Stimulated activated CD8-positive, alpha-beta memory T cell treated with anti-CD3 and anti-CD28 coated beads, Interleukin-7, amount 100 ng/mL, for 24 hours (primary cell): ENCODE results near the gene TRIP10.
A peak's percentile ranks its signal among the peaks of the same experiment; 100 is the strongest.
"Not testable (repeated sequence)": the region's sequence is repeated elsewhere in the genome, so short reads cannot be mapped to it uniquely, and the experiment has no call there.

Experiments used
- DNase-seq: peaks from one replicate; pipeline ENCODE4 v3.0.0-alpha.2; 2020; ENCODE audit warnings: low read depth

Gene TRIP10

DNA sequence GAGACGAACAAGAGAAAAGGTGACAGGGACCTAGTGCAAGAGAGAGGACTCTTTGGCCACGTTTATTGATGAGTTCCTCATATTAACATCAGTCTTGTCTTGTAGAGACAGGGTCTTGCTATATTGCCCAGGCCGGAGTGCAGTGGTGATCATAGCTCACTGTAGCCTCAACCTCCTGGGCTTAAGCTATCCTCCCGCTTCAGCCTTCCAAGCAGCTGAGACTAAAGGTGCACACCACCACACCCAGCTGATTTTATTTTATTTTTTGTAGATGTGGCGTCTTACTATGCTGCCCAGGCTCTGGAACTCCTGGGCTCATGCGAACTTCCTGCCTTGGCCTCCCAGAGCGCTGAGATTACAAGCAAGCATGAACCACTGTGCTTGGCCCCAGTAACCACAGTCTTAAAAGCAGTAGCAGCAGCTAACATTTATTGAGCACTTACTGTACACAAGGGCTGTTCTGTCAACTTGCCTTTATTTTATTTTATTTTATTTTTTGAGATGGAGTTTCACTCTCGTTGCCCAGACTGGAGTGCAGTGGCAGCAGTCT, 28.8 kb downstream of the TRIP10 start:
- no peak for DNase-seq

DNA sequence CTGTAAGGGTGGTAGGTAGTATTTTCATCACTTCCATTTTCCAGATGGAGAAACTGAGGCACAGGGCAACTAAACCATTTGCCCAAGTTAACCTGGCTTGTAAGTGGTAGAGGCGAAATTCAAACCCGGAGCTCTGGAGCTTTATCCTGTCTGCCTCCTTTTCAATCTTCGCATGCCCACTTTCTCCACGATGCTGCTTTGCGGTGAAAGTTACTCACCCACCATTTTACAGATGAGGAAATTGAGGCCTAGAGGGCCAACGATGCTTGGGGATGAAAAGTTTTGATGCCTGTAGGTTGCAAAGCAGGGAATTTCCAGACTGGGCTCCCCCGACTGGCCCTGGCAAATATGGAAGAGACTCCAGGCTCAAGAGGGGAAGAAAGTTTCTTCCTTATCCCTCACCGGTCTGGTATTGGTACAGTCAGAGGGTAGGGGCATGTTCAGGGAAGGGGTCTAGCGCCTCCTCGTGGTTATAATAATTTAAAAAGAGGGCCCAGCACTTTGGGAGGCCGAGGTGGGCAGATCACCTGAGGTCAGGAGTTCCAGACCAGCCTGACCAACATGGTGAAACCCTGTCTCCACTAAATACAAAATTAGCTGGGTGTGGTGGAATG, 29.6 kb downstream of the TRIP10 start:
- DNase-seq, result no peak

DNA sequence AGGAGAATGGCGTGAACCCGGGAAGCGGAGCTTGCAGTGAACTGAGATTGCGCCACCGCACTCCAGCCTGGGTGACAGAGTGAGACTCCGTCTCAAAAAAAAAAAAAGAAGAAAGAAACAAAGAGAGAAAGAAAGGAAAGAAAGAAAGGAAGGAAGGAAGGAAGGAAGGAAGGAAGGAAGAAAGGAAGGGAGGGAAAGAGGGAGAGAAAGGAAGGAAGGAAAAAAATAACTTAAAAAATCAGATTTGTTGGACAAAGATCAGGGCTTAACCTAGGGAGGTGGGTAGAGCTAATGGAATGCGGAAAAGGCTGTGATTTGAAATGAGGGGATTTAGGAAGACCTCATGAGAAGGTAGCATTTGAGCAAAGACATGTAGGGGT, 32.2 kb downstream of the TRIP10 start:
- not testable (repeated sequence) for DNase-seq

DNA sequence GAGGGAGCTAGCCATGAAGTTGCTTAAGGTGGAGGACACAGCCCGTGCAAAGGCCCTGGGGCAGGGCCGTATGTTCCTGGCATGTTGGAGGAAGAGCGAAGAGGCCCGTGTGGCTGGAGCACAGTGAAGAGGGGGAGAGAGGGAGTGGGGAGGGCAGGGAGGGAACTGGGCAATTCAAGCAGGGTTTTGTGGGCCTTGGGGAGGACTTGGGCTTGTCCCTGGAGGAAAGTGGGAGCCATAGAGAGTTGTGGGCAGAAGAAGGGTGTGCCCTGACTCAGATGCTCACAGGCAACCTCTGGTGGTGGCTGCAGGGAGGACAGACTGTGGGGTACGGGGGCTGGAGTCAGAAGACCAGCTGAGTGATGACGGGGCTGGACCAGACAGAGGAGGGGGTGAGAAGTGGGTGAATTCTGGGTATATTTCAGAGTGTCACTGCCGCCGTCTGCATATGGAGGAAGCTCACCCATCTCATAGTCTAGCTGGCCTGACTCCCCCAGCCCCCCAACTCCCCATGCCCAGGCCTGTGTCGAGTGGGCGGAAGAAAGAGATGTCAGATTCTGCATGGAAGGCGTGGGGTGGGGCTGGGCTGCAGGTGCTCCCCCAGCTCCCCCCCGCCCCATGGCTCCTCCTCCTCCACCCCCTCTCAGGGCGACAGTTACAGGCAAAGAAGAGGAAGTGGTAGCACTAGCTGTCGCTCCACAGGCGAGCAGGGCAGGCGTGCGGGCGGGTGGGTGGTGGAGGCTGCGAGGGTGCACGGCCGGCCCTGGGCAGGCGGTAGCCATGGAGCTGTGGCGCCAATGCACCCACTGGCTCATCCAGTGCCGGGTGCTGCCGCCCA, 32.8 kb downstream of the TRIP10 start, which contains the start of gene VAV1:
VAV1 (plus strand) TSS at position 681 of the 838 bp plus-strand sequence; CDS start at position 781, 100 bp downstream.
- peak; percentile 63 for DNase-seq

DNA sequence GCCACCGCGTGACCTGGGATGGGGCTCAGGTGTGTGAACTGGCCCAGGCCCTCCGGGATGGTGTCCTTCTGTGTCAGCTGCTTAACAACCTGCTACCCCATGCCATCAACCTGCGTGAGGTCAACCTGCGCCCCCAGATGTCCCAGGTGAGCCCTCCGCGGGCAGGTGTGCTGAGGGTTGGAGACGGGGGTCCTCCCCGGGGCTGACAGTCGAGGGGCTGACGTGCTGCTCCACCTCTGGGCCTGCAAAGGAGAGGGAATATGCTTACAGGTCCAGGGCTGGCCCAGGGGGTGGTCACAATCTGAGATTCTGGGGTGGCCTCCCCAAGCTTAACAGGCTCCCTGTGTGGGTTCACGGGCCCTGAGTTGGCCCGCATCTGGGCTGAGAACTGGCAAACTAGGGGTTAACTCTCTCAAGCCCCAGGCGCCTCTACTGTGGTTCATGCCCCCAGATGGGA, 33.4 kb downstream of the TRIP10 start:
- DNase-seq, result no peak

DNA sequence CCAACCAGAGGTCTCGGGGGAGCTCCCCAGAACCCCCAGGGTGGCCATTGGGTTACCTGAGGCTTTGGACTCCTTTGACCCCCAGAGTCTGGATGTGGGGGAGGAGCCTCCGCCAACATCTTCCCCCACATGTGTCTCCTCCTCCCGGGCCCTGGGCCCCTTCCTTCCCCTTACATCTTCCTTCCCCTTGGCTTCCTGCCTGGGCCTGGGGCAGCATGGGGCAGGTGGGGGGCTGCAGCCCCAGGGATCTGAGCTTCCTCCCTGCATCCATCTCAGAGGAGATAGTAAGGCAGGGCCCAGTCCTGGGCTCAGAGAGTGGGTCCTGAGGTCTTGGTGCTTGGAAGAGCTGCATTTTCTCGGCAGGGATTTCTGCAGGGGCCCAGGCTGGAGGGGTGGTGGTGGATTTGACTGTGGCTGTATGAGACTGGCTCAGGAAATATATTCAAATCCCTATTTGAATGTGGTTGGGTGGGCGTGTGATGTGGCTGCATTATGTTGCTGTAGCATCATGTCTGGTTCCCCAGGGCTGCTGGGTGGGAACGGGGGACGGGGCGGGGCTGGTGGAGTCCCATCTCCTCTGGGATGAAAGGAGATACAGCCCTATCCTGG, 33.9 kb downstream of the TRIP10 start:
- no peak for DNase-seq

DNA sequence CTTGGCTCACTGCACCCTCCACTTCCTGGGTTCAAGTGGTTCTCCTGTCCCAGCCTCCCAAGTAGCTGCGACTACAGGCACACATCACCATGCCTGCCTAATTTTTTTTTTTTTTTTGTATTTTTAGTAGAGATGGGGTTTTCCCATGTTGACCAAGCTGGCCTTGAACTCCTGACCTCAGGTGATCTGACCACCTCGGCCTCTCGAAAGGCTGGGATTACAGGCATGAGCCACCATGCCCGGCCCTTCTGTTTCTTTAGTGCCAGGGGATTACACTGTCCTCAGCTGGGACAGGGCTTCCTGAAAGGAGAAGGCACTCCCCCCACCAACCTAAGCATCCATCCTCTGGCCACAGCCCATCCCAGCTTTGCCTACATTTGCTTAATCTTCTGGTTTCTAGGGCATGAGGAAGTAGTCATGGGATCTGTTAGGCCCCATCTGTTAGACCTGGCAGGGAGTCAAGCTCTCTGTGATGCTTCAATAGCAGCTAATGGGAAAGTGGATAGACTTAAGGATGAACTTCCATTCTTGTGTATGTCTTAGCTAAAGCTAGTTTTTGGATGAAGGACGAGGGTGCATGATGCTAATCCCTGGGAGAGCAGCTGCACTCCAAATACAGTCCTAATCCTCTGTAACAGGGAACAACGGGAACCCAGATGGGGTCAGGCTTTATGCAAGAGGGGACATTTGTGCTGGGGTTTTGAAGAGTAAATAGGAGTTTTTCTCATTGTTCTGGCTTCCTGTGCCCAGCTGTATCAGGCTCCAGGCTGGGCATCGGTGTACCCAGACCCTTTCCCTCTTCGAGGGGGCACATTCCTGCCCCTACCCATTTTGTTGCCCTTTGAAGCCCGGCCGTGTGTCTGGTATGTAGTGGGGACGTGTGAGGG, 35.6 kb downstream of the TRIP10 start:
- DNase-seq, result no peak

DNA sequence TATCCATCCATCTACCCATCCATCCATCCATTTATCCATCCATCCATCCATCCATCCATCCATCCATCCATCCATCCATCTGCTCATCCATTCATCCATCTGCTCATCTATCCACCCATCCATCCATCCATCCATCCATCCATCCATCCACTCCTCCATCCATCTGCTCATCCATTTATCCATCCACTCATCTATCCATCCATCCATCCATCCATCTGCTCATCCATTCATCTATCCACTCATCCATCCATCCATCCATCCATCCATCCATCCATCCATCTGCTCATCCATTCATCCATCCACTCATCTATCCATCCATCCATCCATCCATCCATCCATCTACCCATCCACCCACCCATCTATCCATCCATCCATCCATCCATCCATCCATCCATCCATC, 36.6 kb downstream of the TRIP10 start:
- not testable (repeated sequence) for DNase-seq

DNA sequence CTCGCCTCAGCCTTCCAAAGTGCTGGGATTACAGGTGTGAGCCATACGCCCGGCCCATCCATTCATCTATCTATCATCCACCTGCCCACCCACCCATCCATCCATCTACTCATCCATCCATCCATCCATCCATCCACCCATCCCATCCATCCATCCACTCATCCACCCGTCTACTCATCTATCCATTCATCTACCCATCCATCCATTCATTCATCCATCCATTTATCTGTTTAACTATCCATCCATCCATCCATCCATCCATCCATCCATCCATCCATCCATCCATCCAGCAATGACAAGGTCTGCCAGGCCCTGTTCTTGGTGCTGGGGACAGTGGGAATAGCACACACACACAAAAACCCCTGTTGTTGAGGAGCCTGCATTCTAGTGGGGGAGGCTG, 37.5 kb downstream of the TRIP10 start:
- DNase-seq, result no peak

DNA sequence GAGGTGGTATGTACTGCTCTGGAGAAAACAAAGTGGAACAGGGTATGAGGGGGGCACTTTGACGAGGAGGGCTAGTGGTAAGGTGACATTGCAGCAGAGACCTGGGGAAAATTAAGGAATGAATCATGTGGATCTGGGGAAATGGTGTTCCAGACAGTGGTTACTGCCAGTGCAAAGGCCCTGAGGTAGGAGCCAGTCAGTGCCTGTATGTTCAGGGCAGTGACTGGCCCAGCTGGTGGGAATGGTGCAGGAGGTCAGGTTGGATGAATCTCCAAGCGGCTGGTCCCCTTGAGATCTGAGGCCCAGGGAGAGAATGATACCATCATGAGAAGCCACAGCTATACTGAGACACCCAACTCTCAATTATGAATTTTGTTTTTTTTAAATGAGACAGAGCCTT, 38.0 kb downstream of the TRIP10 start:
- DNase-seq, result no peak

DNA sequence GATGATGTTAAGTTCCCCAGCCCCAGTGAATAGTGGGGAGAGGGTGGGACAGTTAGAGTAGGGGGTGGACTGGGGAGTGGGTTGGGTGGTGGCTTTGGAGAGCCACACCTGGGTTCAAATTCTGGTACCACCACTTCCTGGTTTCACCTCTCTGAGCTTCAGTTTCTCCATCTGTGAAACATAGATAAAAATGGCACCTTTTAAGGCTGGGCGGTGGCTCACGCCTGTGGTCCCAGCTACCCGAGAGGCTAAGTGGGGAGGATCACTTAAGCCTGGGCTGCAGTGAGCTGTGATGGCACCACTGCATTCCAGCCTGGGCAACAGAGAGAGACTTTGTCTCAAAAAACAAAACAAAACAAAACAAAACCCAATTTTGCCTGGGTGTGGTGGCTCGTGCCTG, 38.9 kb downstream of the TRIP10 start:
- no peak for DNase-seq

DNA sequence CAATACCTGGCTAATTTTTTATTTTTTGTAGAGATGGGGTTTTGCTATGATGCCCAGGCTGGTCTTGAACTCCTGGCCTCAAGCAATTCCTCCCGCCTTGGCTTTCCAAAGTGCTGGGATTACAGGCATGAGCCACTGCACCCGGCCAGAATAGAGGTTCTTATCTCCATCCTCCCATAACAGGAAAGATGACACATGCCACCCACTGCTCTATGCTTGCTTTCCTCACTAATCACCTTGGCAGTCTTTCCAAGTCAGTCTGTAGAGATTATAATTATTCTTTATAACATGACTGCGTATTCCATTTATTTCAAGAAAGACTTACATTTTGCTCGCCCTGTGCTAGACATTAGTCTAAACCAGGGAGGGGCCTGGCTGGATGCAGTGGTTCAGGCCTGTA, 39.7 kb downstream of the TRIP10 start:
- no peak for DNase-seq

DNA sequence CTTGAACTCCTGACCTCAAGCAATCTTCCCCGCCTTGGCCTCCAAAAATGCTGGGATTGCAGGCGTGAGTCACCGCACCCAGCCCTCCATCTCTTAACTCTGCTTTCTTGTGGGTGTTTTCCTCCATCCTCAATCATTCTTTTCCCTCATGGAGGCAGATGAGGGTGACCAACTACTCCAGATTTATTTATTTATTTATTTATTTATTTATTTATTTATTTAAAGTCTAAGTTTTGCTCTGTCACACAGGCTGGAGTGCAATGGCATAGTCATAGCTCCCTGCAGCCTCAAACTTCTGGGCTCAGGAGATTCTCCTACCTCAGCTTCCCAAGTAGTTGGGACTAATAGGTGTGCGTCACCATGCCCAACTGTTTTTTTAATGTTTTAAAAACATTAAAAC, 47.9 kb downstream of the TRIP10 start:
- no peak for DNase-seq

DNA sequence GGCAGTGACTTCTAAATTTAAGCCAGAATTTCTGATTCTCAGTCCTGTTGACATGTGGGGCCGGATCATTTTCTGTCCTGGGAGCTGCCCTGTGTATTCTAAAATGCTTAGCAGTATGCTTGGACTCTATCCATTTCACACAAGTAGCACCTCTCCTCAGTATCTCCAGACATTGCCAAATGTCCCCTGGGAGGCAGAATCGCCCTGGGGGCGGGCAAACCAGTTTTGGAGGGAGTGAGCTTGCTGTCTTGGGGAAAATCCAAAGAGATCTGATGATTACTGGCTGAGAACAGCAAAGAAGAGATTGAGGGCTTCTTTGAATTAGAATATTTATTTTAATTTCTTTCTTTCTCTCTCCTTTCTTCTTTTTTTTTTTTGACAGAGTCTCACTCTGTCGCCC, 49.4 kb downstream of the TRIP10 start:
- no peak for DNase-seq

DNA sequence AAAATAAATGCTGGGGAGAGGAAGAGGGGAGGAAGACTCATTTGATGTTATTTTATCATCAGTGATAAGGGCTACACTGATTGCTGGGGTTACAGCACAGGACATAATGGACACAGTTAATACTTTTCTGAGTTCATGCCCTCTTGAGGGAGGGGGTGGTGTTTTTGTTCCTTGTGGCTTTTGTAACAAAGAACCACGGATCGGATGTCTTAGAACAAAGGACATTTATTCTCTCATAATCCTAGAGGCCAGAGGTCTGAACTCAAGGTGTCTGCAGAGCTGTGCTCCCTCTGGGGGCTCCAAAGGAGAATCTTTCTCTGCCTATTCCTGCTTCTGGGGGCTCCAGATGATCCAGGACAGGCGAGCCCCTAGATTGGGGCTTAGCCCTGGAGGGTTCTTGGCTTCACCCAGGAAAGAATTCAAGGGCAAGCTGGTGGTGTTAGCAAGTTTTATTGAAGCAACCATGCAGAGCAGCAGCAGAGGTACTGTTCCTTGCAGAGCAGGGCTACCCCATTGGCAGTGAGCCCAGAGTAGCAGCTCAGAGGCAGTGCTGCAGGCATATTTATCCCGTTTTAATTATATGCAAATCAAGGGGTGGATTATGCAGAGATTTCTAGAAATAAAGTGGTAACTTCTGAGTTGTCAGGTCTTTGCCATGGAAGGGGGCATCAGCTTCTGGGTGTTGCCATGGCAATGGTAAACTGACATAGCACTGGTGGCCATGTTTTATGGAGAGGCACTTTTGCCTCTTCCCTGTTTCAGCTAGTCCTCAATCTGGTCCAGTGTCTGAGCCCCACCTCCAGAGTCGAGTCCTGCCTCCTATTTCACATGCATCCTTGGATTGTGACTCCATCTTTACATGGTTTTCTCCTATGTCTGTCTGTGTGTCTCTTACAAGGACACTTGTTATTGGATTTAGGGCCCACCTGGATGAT, 51.0 kb downstream of the TRIP10 start:
- DNase-seq, result no peak

DNA sequence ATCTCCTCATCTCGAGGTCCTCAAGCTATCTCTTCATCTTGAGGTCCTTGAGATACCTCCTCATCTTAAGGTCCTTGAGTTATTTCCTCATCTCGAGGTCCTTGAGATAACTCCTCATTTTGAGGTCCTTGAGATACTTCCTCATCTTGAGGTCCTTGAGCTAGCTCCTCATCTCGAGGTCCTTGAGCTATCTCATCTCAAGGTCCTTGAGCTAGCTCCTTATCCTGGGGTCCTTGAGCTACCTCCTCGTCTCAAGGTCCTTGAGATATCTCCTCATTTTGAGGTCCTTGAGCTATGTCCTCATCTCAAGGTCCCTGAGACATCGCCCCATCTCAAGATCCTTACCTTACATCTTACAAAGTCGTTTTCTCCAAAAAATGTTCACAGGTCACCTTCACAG, 51.8 kb downstream of the TRIP10 start:
- no peak for DNase-seq

DNA sequence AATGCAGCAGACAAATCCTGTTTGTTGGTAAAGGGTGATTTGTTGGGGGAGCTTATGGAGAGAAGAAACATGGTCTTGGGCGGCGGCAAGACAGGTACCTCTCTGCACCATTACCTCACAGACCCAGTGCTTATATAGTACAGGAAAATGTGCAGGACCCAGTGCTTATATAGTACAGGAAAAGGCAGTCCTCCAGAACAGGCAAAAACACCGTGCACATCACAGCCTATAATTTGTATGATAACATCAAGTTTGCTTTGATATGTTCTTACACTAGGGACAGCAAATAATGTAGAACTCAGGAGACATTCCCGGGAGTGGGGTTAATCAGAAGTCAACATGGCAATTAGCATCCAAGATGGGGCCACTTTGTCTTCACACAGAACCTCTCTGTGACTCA, 53.9 kb downstream of the TRIP10 start:
- DNase-seq, result no peak

DNA sequence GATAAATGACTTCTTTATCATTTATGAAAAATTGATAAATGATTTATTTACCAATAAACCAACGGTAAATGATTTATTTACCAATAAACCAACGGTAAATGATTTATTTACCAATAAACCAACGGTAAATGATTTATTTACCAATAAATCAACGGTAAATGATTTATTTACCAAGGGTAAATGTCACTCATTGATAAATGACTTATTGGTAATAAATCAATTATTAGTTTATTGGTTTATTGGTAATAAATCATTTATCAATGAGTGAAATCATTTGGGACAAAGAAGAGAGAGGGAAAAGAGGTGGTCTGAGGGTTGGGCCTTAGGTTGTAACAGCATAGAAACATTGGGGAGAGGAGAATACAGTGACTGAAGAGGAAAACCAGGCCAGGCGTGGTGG, 54.5 kb downstream of the TRIP10 start:
- DNase-seq, result no peak

DNA sequence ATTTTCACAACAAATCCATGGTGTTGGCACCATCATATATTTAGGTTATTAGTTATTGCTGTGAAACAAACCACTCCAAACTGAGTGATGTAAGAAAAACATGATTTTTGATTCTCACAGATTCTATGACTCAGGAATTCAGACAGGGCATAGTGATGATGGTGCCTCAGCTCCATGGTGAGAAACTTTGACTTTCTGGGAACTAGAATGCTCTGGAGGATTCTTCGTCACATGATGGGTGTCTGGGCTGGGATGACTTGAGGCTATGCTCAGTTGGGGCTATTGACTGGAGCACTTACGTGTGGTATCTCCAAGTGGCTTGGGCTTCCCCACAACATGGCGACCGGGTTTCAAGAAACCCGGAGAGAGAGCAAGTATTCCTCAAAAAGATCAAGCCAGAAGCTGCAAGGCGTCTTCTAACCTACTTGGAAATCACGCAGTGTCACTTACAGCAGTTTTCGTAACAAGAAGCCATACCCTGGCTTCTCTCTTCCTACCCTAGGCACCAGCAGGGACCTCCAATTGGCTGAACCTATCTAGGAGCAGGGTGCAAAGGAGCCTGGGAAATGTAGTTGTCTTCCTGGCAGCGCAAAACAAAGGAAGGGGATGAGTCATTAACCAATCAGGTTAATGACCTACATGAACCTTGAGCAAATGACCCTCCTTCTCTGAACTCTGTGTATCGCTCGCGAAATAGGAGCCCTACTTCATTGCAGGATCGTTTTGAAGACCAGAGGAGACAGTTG, 55.4 kb downstream of the TRIP10 start:
- no peak for DNase-seq

DNA sequence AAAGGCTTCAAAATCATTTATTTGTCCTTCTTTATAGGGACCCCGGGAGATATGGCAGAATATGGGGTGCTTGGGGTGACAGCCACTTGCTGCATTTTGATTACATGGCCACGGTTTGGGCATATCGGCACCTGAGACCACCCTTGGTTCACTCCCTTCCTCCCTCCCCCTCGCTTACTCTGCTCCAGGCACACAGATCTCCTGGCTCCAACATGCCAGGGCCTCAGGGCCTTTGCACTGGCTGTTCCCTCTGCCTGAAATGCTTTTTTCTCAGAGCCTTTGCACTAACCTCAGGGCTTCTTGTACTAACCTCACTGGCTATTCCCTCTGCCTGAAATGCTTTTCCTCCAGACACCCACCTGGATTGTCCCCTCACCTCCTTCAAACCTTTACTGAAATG, 56.8 kb downstream of the TRIP10 start:
- no peak for DNase-seq
